HepG2 (cell line): ENCODE measurements around the gene STK36. TPM values are rescaled to one million over a fixed set of nuclear protein-coding genes. Genes with fewer than 3 reads are reported as not detected.

ENCODE experiments used
- BCL6 ChIP-seq: IDR thresholded peaks from 2 replicates; pipeline ENCODE4 v1.6.1; 2016; ENCODE audit warnings: missing genetic modification reagents, missing compliant biosample characterization
- CEBPG ChIP-seq: IDR thresholded peaks from 2 replicates; pipeline ENCODE4 v1.6.1; 2016
- MAFF ChIP-seq: IDR thresholded peaks from 2 replicates; pipeline ENCODE4 v1.6.1; 2011; ENCODE audit warnings: low read depth, low read length, improper control_type of control experiment
- MEF2D ChIP-seq: sonication (generic); formaldehyde crosslinking; IDR thresholded peaks from 2 replicates; pipeline ENCODE4 v1.5.1; 2020; ENCODE audit warnings: mild to moderate bottlenecking, missing genetic modification reagents
- MTA1 ChIP-seq: sonication (generic); formaldehyde crosslinking; IDR thresholded peaks from 2 replicates; pipeline ENCODE4 v1.4.0; 2020; ENCODE audit warnings: missing genetic modification reagents, mild to moderate bottlenecking, borderline replicate concordance
- NBN ChIP-seq: fragments of 450-650 bp; conservative IDR thresholded peaks from 2 replicates; pipeline ENCODE4 v1.6.1; 2017
- SAFB2 ChIP-seq: sonication (generic); formaldehyde crosslinking; IDR thresholded peaks from 2 replicates; pipeline ENCODE4 v1.5.1; 2020; ENCODE audit warnings: missing genetic modification reagents, low read depth, mild to moderate bottlenecking, borderline replicate concordance
- SRY ChIP-seq: sonication (generic); formaldehyde crosslinking; IDR thresholded peaks from 2 replicates; pipeline ENCODE4 v1.8.0; 2022; ENCODE audit warnings: mild to moderate bottlenecking, missing genetic modification reagents
- ZSCAN31 ChIP-seq: sonication (generic); formaldehyde crosslinking; IDR thresholded peaks from 2 replicates; pipeline ENCODE4 v1.5.0; 2020; ENCODE audit warnings: low read depth, mild to moderate bottlenecking, missing genetic modification reagents
- polyA plus RNA-seq, 8 experiments: library from polyadenylated mRNA; depleted of rRNA in 3 of 8; stranded (reverse) in 7 of 8; unstranded in 1 of 8; fragments of >200 nt; fragmentation: Illumina TruSeq in 4 of 8; extraction: Trizol in 4 of 8; gene quantifications; 2 replicates each; pipeline versions ENCODE4 v1.2.1 to v1.2.3, GENCODE V29; 2011 to 2016; ENCODE audit warnings: low read depth in 4 of 8, missing spikeins in 1 of 8, mixed read lengths in 1 of 8; ENCODE audit not compliant: insufficient read depth in 1 of 8
- total RNA-seq, 5 experiments: library from RNA; depleted of rRNA; stranded (reverse); fragments of >200 nt; fragmentation: Illumina TruSeq; extraction: Trizol; gene quantifications; 2 replicates each; pipeline ENCODE4 v1.2.3, GENCODE V29; 2016; ENCODE audit warnings: low read depth in 1 of 5
- TF ChIP-seq, protein P1 (sequence below): sonication (generic); formaldehyde crosslinking; IDR thresholded peaks from 2 replicates; pipeline ENCODE4 v1.4.0; 2020; ENCODE audit warnings: missing genetic modification reagents
- TF ChIP-seq, protein P2 (sequence below): sonication (generic); formaldehyde crosslinking; IDR thresholded peaks from 2 replicates; pipeline ENCODE4 v1.8.0; 2022; ENCODE audit warnings: mild to moderate bottlenecking, missing genetic modification reagents, moderate library complexity
- TF ChIP-seq, protein P3 (sequence below): sonication (generic); formaldehyde crosslinking; IDR thresholded peaks from 2 replicates; pipeline ENCODE4 v1.4.0; 2020; ENCODE audit warnings: missing genetic modification reagents, borderline replicate concordance
- TF ChIP-seq, protein P4 (sequence below): sonication (generic); formaldehyde crosslinking; IDR thresholded peaks from 2 replicates; pipeline ENCODE4 v1.8.0; 2023; ENCODE audit warnings: mild to moderate bottlenecking, missing genetic modification reagents
- TF ChIP-seq, protein P5 (sequence below): sonication (generic); formaldehyde crosslinking; IDR thresholded peaks from 2 replicates; pipeline ENCODE4 v1.5.1; 2020; ENCODE audit warnings: mild to moderate bottlenecking, moderate library complexity, missing genetic modification reagents

The STK36 gene
- total and polyA plus RNA-seq, 2 of the 13 experiments (the other 11 are each of a cell fraction or from before 2014, with no cell fraction given): 45.9 to 83.5 TPM

DNA sequence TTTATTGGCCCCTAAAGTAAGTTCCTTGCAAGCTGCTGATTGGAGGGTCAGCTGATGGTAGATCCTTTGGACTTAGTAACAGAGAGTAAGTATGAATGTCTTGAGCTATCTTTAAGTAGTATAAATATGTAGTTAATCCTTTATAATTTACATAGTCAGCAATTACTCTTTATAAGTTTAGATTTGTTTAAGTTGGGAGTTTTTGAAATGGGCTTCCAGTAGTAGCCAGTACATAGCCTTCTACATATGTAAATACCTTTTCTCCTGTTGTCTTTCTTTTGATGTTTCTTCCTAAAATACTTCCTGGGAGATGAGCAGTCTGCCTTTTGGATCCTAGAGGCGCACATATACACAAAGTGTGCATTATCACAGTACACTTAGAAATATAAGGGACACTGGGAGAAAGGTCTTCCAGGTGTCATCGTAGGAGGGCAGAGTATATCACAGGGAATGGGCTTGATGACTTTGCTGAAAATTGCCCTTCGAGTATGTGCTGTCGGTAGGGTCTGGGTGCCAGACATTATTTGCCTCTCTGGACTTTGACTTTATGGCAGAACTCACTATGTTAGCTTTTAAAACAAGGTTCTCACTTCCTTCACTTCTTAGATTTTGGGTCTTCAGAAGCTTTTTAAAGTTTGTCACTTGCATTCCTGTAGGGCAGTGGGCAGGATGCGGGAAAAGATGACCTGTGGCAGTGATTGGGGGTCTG lies 60.3 kb downstream of the STK36 start (continued):
- TF ChIP-seq NBN: no peak
- no peak for TF ChIP-seq CEBPG (CRISPR knock-in tag)
- TF ChIP-seq ZSCAN31 (CRISPR knock-in tag): 0 out of 2 replicates have a peak, but pooled peaks have one; percentile 30
- TF ChIP-seq, protein P1, sequence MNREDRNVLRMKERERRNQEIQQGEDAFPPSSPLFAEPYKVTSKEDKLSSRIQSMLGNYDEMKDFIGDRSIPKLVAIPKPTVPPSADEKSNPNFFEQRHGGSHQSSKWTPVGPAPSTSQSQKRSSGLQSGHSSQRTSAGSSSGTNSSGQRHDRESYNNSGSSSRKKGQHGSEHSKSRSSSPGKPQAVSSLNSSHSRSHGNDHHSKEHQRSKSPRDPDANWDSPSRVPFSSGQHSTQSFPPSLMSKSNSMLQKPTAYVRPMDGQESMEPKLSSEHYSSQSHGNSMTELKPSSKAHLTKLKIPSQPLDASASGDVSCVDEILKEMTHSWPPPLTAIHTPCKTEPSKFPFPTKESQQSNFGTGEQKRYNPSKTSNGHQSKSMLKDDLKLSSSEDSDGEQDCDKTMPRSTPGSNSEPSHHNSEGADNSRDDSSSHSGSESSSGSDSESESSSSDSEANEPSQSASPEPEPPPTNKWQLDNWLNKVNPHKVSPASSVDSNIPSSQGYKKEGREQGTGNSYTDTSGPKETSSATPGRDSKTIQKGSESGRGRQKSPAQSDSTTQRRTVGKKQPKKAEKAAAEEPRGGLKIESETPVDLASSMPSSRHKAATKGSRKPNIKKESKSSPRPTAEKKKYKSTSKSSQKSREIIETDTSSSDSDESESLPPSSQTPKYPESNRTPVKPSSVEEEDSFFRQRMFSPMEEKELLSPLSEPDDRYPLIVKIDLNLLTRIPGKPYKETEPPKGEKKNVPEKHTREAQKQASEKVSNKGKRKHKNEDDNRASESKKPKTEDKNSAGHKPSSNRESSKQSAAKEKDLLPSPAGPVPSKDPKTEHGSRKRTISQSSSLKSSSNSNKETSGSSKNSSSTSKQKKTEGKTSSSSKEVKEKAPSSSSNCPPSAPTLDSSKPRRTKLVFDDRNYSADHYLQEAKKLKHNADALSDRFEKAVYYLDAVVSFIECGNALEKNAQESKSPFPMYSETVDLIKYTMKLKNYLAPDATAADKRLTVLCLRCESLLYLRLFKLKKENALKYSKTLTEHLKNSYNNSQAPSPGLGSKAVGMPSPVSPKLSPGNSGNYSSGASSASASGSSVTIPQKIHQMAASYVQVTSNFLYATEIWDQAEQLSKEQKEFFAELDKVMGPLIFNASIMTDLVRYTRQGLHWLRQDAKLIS: no peak
- no peak for TF ChIP-seq MEF2D (CRISPR knock-in tag)
- TF ChIP-seq, protein P2, sequence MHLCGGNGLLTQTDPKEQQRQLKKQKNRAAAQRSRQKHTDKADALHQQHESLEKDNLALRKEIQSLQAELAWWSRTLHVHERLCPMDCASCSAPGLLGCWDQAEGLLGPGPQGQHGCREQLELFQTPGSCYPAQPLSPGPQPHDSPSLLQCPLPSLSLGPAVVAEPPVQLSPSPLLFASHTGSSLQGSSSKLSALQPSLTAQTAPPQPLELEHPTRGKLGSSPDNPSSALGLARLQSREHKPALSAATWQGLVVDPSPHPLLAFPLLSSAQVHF (CRISPR knock-in tag): no peak
- TF ChIP-seq, protein P3, sequence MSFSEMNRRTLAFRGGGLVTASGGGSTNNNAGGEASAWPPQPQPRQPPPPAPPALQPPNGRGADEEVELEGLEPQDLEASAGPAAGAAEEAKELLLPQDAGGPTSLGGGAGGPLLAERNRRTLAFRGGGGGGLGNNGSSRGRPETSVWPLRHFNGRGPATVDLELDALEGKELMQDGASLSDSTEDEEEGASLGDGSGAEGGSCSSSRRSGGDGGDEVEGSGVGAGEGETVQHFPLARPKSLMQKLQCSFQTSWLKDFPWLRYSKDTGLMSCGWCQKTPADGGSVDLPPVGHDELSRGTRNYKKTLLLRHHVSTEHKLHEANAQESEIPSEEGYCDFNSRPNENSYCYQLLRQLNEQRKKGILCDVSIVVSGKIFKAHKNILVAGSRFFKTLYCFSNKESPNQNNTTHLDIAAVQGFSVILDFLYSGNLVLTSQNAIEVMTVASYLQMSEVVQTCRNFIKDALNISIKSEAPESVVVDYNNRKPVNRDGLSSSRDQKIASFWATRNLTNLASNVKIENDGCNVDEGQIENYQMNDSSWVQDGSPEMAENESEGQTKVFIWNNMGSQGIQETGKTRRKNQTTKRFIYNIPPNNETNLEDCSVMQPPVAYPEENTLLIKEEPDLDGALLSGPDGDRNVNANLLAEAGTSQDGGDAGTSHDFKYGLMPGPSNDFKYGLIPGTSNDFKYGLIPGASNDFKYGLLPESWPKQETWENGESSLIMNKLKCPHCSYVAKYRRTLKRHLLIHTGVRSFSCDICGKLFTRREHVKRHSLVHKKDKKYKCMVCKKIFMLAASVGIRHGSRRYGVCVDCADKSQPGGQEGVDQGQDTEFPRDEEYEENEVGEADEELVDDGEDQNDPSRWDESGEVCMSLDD (CRISPR knock-in tag): no peak
- TF ChIP-seq, protein P4, sequence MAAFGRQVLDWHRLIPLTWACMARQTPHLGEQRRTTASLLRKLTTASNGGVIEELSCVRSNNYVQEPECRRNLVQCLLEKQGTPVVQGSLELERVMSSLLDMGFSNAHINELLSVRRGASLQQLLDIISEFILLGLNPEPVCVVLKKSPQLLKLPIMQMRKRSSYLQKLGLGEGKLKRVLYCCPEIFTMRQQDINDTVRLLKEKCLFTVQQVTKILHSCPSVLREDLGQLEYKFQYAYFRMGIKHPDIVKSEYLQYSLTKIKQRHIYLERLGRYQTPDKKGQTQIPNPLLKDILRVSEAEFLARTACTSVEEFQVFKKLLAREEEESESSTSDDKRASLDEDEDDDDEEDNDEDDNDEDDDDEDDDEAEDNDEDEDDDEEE (CRISPR knock-in tag): no peak
- no peak for TF ChIP-seq MTA1 (CRISPR knock-in tag)
- no peak for TF ChIP-seq SAFB2 (CRISPR knock-in tag)
- TF ChIP-seq, protein P5, sequence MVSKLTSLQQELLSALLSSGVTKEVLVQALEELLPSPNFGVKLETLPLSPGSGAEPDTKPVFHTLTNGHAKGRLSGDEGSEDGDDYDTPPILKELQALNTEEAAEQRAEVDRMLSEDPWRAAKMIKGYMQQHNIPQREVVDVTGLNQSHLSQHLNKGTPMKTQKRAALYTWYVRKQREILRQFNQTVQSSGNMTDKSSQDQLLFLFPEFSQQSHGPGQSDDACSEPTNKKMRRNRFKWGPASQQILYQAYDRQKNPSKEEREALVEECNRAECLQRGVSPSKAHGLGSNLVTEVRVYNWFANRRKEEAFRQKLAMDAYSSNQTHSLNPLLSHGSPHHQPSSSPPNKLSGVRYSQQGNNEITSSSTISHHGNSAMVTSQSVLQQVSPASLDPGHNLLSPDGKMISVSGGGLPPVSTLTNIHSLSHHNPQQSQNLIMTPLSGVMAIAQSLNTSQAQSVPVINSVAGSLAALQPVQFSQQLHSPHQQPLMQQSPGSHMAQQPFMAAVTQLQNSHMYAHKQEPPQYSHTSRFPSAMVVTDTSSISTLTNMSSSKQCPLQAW (CRISPR knock-in tag): no peak
- TF ChIP-seq SRY: no peak
- TF ChIP-seq BCL6: 0 out of 2 replicates have a peak, but pooled peaks have one; percentile 15
- TF ChIP-seq MAFF: peak; percentile 95
